Thyroid gland (tissue), 4 donors: Measurements from ENCODE around the gene FNDC5.

Experiments used
- POLR2A ChIP-seq, 2 donors: fragments of 450-650 bp; IDR thresholded peaks; one replicate each; pipeline ENCODE4 v1.6.1; 2017; ENCODE audit warnings: antibody characterized with exemption in 2 of 2, mild to moderate bottlenecking in 2 of 2, moderate library complexity in 1 of 2
- TF ChIP-seq, protein P1 (sequence below), 6 experiments: fragments of 200-600 bp in 3 of 6; fragments of 450-650 bp in 3 of 6; sonication (generic) in 3 of 6; IDR thresholded peaks; one replicate each; pipeline ENCODE4 v1.5.1; 2016 to 2019; ENCODE audit warnings: antibody characterized with exemption in 6 of 6, mild to moderate bottlenecking in 2 of 6, inconsistent platforms in 1 of 6, moderate library complexity in 1 of 6

DNA sequence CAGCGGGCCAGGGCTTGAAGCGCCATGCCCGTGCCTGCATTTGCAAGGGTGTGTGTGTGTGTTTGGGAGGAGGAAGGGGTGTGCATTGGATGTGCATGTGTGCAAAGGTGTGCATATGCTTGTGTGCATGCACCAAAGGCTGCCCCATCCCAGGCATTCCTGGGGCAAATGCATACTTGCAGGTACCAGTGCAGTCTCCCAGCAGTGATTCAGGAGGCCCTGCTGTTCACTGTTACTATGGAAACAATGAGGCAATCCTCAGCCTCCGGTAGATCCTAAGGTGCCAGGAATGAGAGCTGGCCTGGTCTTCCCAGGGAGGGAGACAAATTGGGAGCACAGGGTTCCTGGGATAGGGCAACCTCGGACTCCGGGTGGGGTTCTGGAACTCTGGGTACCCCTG, 7.5 kb upstream of the FNDC5 start:
- TF ChIP-seq POLR2A (IDR thresholded peaks at IDR 0.05): no peak
- TF ChIP-seq, protein P1, sequence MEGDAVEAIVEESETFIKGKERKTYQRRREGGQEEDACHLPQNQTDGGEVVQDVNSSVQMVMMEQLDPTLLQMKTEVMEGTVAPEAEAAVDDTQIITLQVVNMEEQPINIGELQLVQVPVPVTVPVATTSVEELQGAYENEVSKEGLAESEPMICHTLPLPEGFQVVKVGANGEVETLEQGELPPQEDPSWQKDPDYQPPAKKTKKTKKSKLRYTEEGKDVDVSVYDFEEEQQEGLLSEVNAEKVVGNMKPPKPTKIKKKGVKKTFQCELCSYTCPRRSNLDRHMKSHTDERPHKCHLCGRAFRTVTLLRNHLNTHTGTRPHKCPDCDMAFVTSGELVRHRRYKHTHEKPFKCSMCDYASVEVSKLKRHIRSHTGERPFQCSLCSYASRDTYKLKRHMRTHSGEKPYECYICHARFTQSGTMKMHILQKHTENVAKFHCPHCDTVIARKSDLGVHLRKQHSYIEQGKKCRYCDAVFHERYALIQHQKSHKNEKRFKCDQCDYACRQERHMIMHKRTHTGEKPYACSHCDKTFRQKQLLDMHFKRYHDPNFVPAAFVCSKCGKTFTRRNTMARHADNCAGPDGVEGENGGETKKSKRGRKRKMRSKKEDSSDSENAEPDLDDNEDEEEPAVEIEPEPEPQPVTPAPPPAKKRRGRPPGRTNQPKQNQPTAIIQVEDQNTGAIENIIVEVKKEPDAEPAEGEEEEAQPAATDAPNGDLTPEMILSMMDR (IDR thresholded peaks at IDR 0.05): no peak
